ENCODE results near the gene CD38.

Gene CD38

GRCh38 chr4:15868111-15868510 lies 90.0 kb downstream of the CD38 start:
- no peak for DNase-seq (ENCODE audit: low read depth)

- no peak for DNase-seq (ENCODE audit: low read depth)
Measured at GRCh38 chr4:15868826-15869413, 90.8 kb downstream of the CD38 start.

GRCh38 chr4:15870079-15870478 lies 92.0 kb downstream of the CD38 start:
- DNase-seq (ENCODE audit: low read depth): no peak

- no peak for DNase-seq (ENCODE audit: low read depth)
Measured at GRCh38 chr4:15870921-15871664, 93.0 kb downstream of the CD38 start.

- no peak for DNase-seq (ENCODE audit: low read depth)
Measured at GRCh38 chr4:15873117-15873516, 95.0 kb downstream of the CD38 start.

GRCh38 chr4:15874671-15875070 lies 96.5 kb downstream of the CD38 start:
- DNase-seq (ENCODE audit: low read depth): no peak

GRCh38 chr4:15875663-15876460 lies 97.7 kb downstream of the CD38 start:
- no peak for DNase-seq (ENCODE audit: low read depth)

GRCh38 chr4:15878011-15878410 lies 99.9 kb downstream of the CD38 start:
- no peak for DNase-seq (ENCODE audit: low read depth)

DNA sequence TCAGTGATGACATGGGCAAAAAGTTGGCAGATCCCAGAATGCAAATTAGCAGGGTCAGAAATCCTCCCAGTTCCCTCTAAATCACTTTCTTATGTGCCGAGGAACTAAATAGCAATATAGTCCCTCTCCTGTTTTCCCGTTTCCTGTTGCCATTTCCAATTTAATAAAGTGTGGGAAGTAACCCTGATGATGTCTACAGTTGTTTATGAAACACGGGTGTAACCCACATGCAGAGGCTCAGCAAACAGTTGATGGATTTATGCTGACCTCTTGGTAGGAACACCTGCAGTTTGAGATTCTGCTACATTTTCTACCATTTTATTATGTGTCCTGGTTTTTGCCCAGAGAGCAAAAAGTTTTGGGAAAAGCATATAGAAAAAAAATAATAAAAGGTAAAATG lies 103.7 kb downstream of the CD38 start:
- no peak for DNase-seq (ENCODE audit: low read depth)

DNA sequence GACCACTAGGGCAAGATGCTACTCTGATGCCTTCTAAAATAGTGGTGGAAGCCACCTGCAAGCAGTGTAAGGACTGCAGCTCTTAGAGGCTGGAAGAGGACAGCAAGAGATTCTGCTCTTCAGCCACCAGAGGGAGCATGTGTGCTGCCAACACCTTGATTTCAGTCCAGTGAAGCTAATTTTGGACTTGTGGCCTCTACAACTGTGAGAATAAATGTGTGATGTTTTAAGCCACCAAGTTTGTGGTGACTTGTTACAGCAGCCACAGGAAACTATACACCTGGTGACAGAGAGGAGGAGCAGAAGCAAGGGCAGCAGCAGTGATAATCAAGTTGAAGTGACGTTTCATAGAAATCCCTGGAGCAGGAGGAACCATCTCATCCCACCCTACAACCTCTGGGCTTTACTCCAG lies 104.6 kb downstream of the CD38 start:
- peak; percentile 26 for DNase-seq (ENCODE audit: low read depth)

DNA sequence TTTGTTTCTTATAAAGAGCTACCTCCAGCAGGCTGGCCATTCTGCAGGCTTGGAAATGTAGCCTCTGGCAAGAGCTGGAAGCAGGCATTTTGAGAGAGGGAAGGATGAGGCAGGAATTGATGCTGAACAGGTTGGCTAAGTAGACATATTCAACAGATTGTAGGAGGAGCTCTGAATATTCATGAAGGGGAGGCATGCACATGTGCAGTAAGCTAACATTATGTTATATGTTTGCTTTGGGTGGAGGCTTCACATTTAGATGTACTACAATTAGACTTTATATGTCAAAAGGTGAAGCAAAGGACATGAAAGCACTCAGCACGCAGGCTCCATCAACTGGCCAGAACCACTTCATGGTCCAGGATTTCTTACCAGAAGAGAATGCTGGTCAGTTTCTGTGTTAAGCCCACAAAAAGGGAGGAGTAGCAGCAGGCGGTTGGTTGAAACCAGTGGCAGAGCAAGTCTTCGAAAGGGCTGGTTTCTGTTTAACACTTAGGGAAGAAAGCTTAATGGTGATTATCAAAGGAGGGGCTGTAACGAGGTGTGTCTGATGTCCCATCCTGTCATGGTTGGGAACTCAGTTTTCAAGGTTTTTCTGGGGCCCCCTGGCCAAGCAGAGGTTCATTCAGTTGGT lies 105.6 kb downstream of the CD38 start:
- no peak for DNase-seq (ENCODE audit: low read depth)

GRCh38 chr4:15884666-15885065 lies 106.5 kb downstream of the CD38 start:
- DNase-seq (ENCODE audit: low read depth): no peak

DNA sequence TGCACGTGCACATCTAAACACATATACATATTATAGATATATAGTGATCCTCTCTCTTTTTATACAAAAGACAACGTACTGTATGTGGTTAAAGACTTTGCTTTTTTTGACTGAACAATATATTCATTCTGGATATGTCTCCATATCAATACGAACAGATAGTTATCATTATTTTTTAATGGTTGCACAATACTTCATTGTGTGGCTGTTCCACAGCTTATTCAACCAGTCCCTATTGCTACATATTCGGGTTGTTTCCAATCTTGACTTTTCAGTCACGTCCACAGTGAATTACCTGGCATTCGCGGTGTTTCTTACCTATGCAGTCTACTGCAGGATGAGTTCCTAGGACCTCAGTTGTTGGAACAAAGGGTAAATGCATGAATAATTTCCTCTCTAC lies 107.3 kb downstream of the CD38 start:
- DNase-seq (ENCODE audit: low read depth): no peak

- DNase-seq (ENCODE audit: low read depth): no peak
Measured at GRCh38 chr4:15888515-15888914, 110.4 kb downstream of the CD38 start.

GRCh38 chr4:15890246-15890829 lies 112.2 kb downstream of the CD38 start:
- DNase-seq (ENCODE audit: low read depth): no peak

- no peak for DNase-seq (ENCODE audit: low read depth)
Measured at GRCh38 chr4:15891312-15891711, 113.2 kb downstream of the CD38 start.

DNA sequence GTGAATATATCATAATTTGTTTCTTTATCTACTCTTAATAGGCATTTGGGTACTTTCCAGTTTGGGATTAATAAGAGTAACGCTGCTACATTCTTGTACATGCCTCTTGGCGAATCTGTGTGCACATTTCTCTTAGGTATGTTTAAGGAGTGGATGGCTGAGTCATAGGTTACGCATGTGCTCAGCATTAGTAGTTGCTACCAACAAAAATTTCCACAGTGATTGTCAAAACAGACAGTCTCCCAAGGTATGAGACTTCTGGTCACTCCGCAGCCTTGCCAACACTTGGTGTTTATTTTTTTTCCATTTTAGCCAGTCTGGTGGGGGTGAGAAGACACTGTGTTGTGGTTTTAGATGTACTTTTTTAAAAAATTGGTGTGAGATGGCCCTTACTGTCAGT lies 115.8 kb downstream of the CD38 start:
- DNase-seq (ENCODE audit: low read depth): peak; percentile 84

GRCh38 chr4:15894393-15894792 lies 116.3 kb downstream of the CD38 start:
- no peak for DNase-seq (ENCODE audit: low read depth)

GRCh38 chr4:15894921-15895916 lies 117.1 kb downstream of the CD38 start:
- no peak for DNase-seq (ENCODE audit: low read depth)

DNA sequence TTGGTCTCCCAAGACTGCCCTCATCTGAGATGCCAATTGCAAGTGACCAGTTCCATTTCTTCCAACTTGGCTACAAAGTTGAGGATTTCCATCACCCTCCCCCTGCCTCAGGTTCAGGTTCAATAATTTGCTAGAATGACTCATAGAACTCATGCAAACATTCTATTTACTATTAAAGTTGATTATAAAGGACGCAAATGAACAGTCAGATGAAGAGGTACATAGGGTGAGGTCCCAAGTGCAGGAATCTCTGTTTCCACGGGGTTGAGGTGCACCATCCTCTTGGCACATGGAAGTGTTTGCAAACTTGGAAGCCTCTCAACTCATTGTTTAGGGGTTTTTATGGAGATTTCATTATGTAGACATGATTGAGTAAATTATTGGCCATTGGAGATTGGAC lies 119.4 kb downstream of the CD38 start:
- no peak for DNase-seq (ENCODE audit: low read depth)

GRCh38 chr4:15898902-15899301 lies 120.8 kb downstream of the CD38 start:
- DNase-seq (ENCODE audit: low read depth): no peak
